H9 (cell line): Measurements from ENCODE around the gene FAM13A. TPM values are rescaled to one million over a fixed set of nuclear protein-coding genes. Genes with fewer than 3 reads are reported as not detected.

Experiments used
- DNase-seq: peaks from one replicate; pipeline ENCODE4 v3.0.0-alpha.2; 2017
- H2AFZ ChIP-seq: one replicate; pipeline ENCODE4 v1.6.1; 2013; ENCODE audit warnings: mild to moderate bottlenecking, low read length, control low read depth, moderate library complexity
- H2AK5ac ChIP-seq: 2 replicates; pipeline ENCODE4 v1.6.1; 2013; ENCODE audit warnings: low read length, control low read depth, mixed read lengths; ENCODE audit not compliant: insufficient read length
- H2BK120ac ChIP-seq: one replicate; pipeline ENCODE4 v1.6.1; 2013; ENCODE audit warnings: low read depth, mild to moderate bottlenecking, low read length, control low read depth, inconsistent platforms; ENCODE audit not compliant: poor library complexity, severe bottlenecking
- H2BK12ac ChIP-seq: 2 replicates; pipeline ENCODE4 v1.6.1; 2013; ENCODE audit warnings: low read length, control low read depth, mixed read lengths, low read depth; ENCODE audit not compliant: insufficient read length
- H2BK15ac ChIP-seq: 2 replicates; pipeline ENCODE4 v1.6.1; 2013; ENCODE audit warnings: low read depth, low read length, control low read depth
- H2BK20ac ChIP-seq: one replicate; pipeline ENCODE4 v1.6.1; 2013; ENCODE audit warnings: low read depth, mild to moderate bottlenecking, low read length, control low read depth, inconsistent platforms; ENCODE audit not compliant: poor library complexity, severe bottlenecking
- H2BK5ac ChIP-seq: 2 replicates; pipeline ENCODE4 v1.6.1; 2013; ENCODE audit warnings: low read length, control low read depth, mixed read lengths; ENCODE audit not compliant: insufficient read length
- H3K14ac ChIP-seq: 2 replicates; pipeline ENCODE4 v1.6.1; 2013; ENCODE audit warnings: low read length, control low read depth; ENCODE audit not compliant: insufficient read depth
- H3K18ac ChIP-seq: 2 replicates; pipeline ENCODE4 v1.6.1; 2013; ENCODE audit warnings: low read depth, mild to moderate bottlenecking, mixed read lengths, low read length, control low read depth; ENCODE audit not compliant: insufficient read length
- H3K23ac ChIP-seq: 2 replicates; pipeline ENCODE4 v1.6.1; 2013; ENCODE audit warnings: low read length, control low read depth, mixed read lengths, low read depth; ENCODE audit not compliant: insufficient read length
- H3K23me2 ChIP-seq: 2 replicates; pipeline ENCODE4 v1.6.1; 2013; ENCODE audit warnings: low read depth, mild to moderate bottlenecking, mixed read lengths, low read length, control low read depth; ENCODE audit not compliant: insufficient read length, poor library complexity, severe bottlenecking
- H3K27ac ChIP-seq: 2 replicates; pipeline ENCODE4 v1.5.1; 2013; ENCODE audit warnings: low read length, control low read depth, mixed read lengths, low read depth; ENCODE audit not compliant: insufficient read length
- H3K27me3 ChIP-seq: 2 replicates; pipeline ENCODE4 v1.6.1; 2013; ENCODE audit warnings: low read length, control low read depth, inconsistent platforms; ENCODE audit not compliant: insufficient read depth
- H3K4ac ChIP-seq: 2 replicates; pipeline ENCODE4 v1.6.1; 2013; ENCODE audit warnings: low read depth, mild to moderate bottlenecking, control low read depth, inconsistent platforms, low read length, moderate library complexity
- H3K4me1 ChIP-seq: 2 replicates; pipeline ENCODE4 v1.6.1; 2013; ENCODE audit warnings: low read length, control low read depth, inconsistent platforms; ENCODE audit not compliant: insufficient read depth
- H3K4me2 ChIP-seq: 2 replicates; pipeline ENCODE4 v1.6.1; 2013; ENCODE audit warnings: low read length, control low read depth, mixed read lengths; ENCODE audit not compliant: insufficient read length, insufficient read depth
- H3K56ac ChIP-seq: 2 replicates; pipeline ENCODE4 v1.6.1; 2013; ENCODE audit warnings: low read depth, mild to moderate bottlenecking, mixed read lengths, low read length, control low read depth; ENCODE audit not compliant: insufficient read length
- H3K79me1 ChIP-seq: 2 replicates; pipeline ENCODE4 v1.6.1; 2013; ENCODE audit warnings: low read depth, mild to moderate bottlenecking, moderate library complexity, low read length, control low read depth, inconsistent platforms; ENCODE audit not compliant: insufficient read depth, poor library complexity, severe bottlenecking
- H3K79me2 ChIP-seq: 2 replicates; pipeline ENCODE4 v1.6.1; 2013; ENCODE audit warnings: low read length, control low read depth, inconsistent platforms; ENCODE audit not compliant: insufficient read depth
- H3K9ac ChIP-seq: 2 replicates; pipeline ENCODE4 v1.6.1; 2013; ENCODE audit warnings: low read length, control low read depth, mixed read lengths; ENCODE audit not compliant: insufficient read length; ENCODE audit errors: extremely low read depth
- H3K9me3 ChIP-seq: one replicate; pipeline ENCODE4 v1.6.1; 2013; ENCODE audit warnings: low read depth, low read length, inconsistent platforms; ENCODE audit not compliant: control insufficient read depth
- H3T11ph ChIP-seq: one replicate; pipeline ENCODE4 v1.6.1; 2013; ENCODE audit warnings: mild to moderate bottlenecking, low read length, control low read depth, inconsistent platforms
- H4K20me1 ChIP-seq: one replicate; pipeline ENCODE4 v1.6.1; 2013; ENCODE audit not compliant: control insufficient read depth, insufficient read length, insufficient read depth
- H4K5ac ChIP-seq: 2 replicates; pipeline ENCODE4 v1.6.1; 2013; ENCODE audit warnings: low read depth, mild to moderate bottlenecking, mixed read lengths, low read length, control low read depth; ENCODE audit not compliant: insufficient read length
- H4K8ac ChIP-seq: replicated peaks from 2 replicates; pipeline ENCODE4 v1.6.1; 2013; ENCODE audit warnings: low read length, control low read depth, mixed read lengths, low read depth; ENCODE audit not compliant: insufficient read length
- H4K91ac ChIP-seq: 2 replicates; pipeline ENCODE4 v1.6.1; 2013; ENCODE audit warnings: low read depth, mild to moderate bottlenecking, moderate library complexity, mixed read lengths, low read length, control low read depth; ENCODE audit not compliant: insufficient read length
- H3K27ac Mint-ChIP-seq, 3 experiments: 2 replicates in 2 of 3; 3 replicates in 1 of 3; pipeline ENCODE4 v1.8.0; 2020 to 2021; ENCODE audit warnings: mixed read lengths in 3 of 3, mild to moderate bottlenecking in 1 of 3, moderate library complexity in 1 of 3
- H3K27me3 Mint-ChIP-seq: 2 replicates; pipeline ENCODE4 v1.8.0; 2021; ENCODE audit warnings: low read depth, mild to moderate bottlenecking, moderate library complexity, mixed read lengths
- H3K36me3 Mint-ChIP-seq, 3 experiments: 2 replicates in 2 of 3; 3 replicates in 1 of 3; pipeline ENCODE4 v1.8.0; 2020 to 2021; ENCODE audit warnings: low read depth in 3 of 3, mixed read lengths in 3 of 3; ENCODE audit not compliant: insufficient read depth in 1 of 3
- H3K4me1 Mint-ChIP-seq, 2 experiments: 2 replicates each; pipeline ENCODE4 v1.8.0; 2020; ENCODE audit warnings: mixed read lengths in 2 of 2
- H3K4me3 Mint-ChIP-seq, 2 experiments: 2 replicates in 1 of 2; 3 replicates in 1 of 2; pipeline ENCODE4 v1.8.0; 2020 to 2021; ENCODE audit warnings: mild to moderate bottlenecking in 2 of 2, mixed read lengths in 2 of 2, moderate library complexity in 1 of 2
- H3K9me3 Mint-ChIP-seq, 2 experiments: 2 replicates in 1 of 2; 3 replicates in 1 of 2; pipeline ENCODE4 v1.8.0; 2020; ENCODE audit warnings: mild to moderate bottlenecking in 2 of 2, mixed read lengths in 2 of 2, moderate library complexity in 1 of 2
- total RNA-seq: library from RNA; stranded (reverse); gene quantifications from 2 replicates; pipeline ENCODE4 v1.2.1, GENCODE V29; 2021
- TF ChIP-seq, protein P1 (sequence below): fragments of 200-600 bp; sonication (generic); conservative IDR thresholded peaks from 3 replicates; pipeline ENCODE4 v1.8.0; 2021; ENCODE audit warnings: antibody characterized with exemption, mild to moderate bottlenecking

FAM13A gene
- total RNA-seq, 1 experiment from 2014 or later = 12.7 TPM

- H4K5ac ChIP-seq = no peak overlapping the region
- no peak overlapping the region for H3K14ac ChIP-seq
- H2BK20ac ChIP-seq = no peak overlapping the region
- no peak overlapping the region for H3K18ac ChIP-seq
- Mint-ChIP-seq H3K27me3 (no peaks in the 10 kb centered on the region), H3K4me1 (peaks cover 4% of the 10 kb centered on the region in 2 experiments; a peak in 3 of 4 replicates), H3K9me3 (peaks cover 13 to 14% of the 10 kb centered on the region in 2 experiments), H3K4me3 (no peak overlapping the region), H3K36me3 (peaks cover 16 to 21% (median 17%) of the 10 kb centered on the region in 3 experiments), H3K27ac (no peak overlapping the region)
- H4K8ac ChIP-seq = no peak overlapping the region
- no peak overlapping the region for H3K27ac ChIP-seq
- no peaks in the 10 kb centered on the region; the same call in 1 of the 2 replicates for H3K79me2 ChIP-seq
- no peak overlapping the region for H3T11ph ChIP-seq
- H2BK120ac ChIP-seq = no peak overlapping the region
- TF ChIP-seq, protein P1, sequence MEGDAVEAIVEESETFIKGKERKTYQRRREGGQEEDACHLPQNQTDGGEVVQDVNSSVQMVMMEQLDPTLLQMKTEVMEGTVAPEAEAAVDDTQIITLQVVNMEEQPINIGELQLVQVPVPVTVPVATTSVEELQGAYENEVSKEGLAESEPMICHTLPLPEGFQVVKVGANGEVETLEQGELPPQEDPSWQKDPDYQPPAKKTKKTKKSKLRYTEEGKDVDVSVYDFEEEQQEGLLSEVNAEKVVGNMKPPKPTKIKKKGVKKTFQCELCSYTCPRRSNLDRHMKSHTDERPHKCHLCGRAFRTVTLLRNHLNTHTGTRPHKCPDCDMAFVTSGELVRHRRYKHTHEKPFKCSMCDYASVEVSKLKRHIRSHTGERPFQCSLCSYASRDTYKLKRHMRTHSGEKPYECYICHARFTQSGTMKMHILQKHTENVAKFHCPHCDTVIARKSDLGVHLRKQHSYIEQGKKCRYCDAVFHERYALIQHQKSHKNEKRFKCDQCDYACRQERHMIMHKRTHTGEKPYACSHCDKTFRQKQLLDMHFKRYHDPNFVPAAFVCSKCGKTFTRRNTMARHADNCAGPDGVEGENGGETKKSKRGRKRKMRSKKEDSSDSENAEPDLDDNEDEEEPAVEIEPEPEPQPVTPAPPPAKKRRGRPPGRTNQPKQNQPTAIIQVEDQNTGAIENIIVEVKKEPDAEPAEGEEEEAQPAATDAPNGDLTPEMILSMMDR = no peak
- H3K23me2 ChIP-seq = no peaks in the 10 kb centered on the region
- H2AK5ac ChIP-seq = no peak overlapping the region
- no peak overlapping the region for H4K91ac ChIP-seq
- no peaks in the 10 kb centered on the region for H4K20me1 ChIP-seq
- H2BK12ac ChIP-seq = no peak overlapping the region
- no peak overlapping the region for H3K4me2 ChIP-seq
- H3K27me3 ChIP-seq = no peaks in the 10 kb centered on the region
- no peak overlapping the region for H3K56ac ChIP-seq
- DNase-seq = no peak
- no peaks in the 10 kb centered on the region for H3K9me3 ChIP-seq
- H2AFZ ChIP-seq = no peak overlapping the region
- no peak overlapping the region for H2BK15ac ChIP-seq
- no peaks in the 10 kb centered on the region for H3K79me1 ChIP-seq
- no peak overlapping the region for H3K4ac ChIP-seq
- no peak overlapping the region for H3K9ac ChIP-seq
- H3K4me1 ChIP-seq = no peaks in the 10 kb centered on the region
- no peak overlapping the region for H2BK5ac ChIP-seq
- H3K23ac ChIP-seq = no peak overlapping the region
Measured at GRCh38 chr4:89031272-89031671, 25.7 kb downstream of the FAM13A start.
